IMR-90 (cell line): ENCODE results near the gene RETN. TPM values are rescaled to one million over a fixed set of nuclear protein-coding genes. Genes with fewer than 3 reads are reported as not detected.

Source experiments
- ATAC-seq: fragments of 200-7000 bp; cut with Tn5 transposase; 2 replicates; pipeline ENCODE4 v1.9.1; 2020; ENCODE audit warnings: low read depth, mild to moderate bottlenecking, moderate library complexity
- BruUV-seq: library from RNA; stranded (reverse); fragments of 400-500 nt; replicated peaks from 2 replicates; lab custom pipeline; 2021; lab: Mats Ljungman, UMichigan
- CTCF ChIA-PET: fragments of 300-600 bp; formaldehyde crosslinking; extraction: SDS; loops from one replicate; lab custom pipeline; 2021; ENCODE audit warnings: antibody characterized with exemption; lab: Yijun Ruan, JAX
- POLR2A ChIA-PET: fragments of 300-600 bp; sonication (Branson Sonifier 250); formaldehyde crosslinking; loops from one replicate; lab custom pipeline; 2022; ENCODE audit warnings: antibody characterized with exemption; ENCODE audit not compliant: unreplicated experiment; lab: Charles Lee
- DNase-seq: peaks from one replicate; pipeline ENCODE4 v3.0.0; 2013
- H2AFZ ChIP-seq: replicated peaks from 2 replicates; pipeline ENCODE3; 2013; ENCODE audit warnings: low read length, mild to moderate bottlenecking; ENCODE audit not compliant: poor library complexity
- H2AK5ac ChIP-seq: 2 replicates; pipeline ENCODE4 v1.6.1; 2013; ENCODE audit warnings: low read depth, low read length, inconsistent platforms
- H2AK9ac ChIP-seq: replicated peaks from 2 replicates; pipeline ENCODE3; 2013; ENCODE audit warnings: mild to moderate bottlenecking, low read depth, low read length, moderate library complexity; ENCODE audit not compliant: poor library complexity
- H2BK120ac ChIP-seq: 2 replicates; pipeline ENCODE4 v1.6.1; 2013; ENCODE audit warnings: low read depth, low read length, inconsistent platforms
- H2BK15ac ChIP-seq: 3 replicates; pipeline ENCODE4 v1.6.1; 2013; ENCODE audit warnings: low read depth, low read length, inconsistent platforms
- H2BK20ac ChIP-seq: 2 replicates; pipeline ENCODE4 v1.6.1; 2013; ENCODE audit warnings: low read depth, mild to moderate bottlenecking, inconsistent platforms, low read length, moderate library complexity
- H2BK5ac ChIP-seq: 2 replicates; pipeline ENCODE4 v1.6.1; 2013; ENCODE audit warnings: mild to moderate bottlenecking, low read depth, low read length, inconsistent platforms; ENCODE audit not compliant: poor library complexity, severe bottlenecking
- H3K14ac ChIP-seq: replicated peaks from 2 replicates; pipeline ENCODE4 v1.6.1; 2013; ENCODE audit warnings: low read depth, low read length, inconsistent platforms
- H3K18ac ChIP-seq: 2 replicates; pipeline ENCODE4 v1.6.1; 2013; ENCODE audit warnings: low read depth, low read length, control low read depth
- H3K23ac ChIP-seq: 2 replicates; pipeline ENCODE4 v1.6.1; 2013; ENCODE audit warnings: low read depth, low read length, inconsistent platforms
- H3K27ac ChIP-seq: 2 replicates; pipeline ENCODE4 v1.5.1; 2013; ENCODE audit warnings: mild to moderate bottlenecking, control low read depth, low read length; ENCODE audit not compliant: insufficient read depth
- H3K27me3 ChIP-seq: 2 replicates; pipeline ENCODE4 v1.6.1; 2013; ENCODE audit warnings: low read length; ENCODE audit not compliant: control insufficient read depth, insufficient read depth
- H3K36me3 ChIP-seq: 2 replicates; pipeline ENCODE4 v1.6.1; 2013; ENCODE audit warnings: low read length, mixed read lengths; ENCODE audit not compliant: control insufficient read depth, insufficient read depth
- H3K4ac ChIP-seq: 2 replicates; pipeline ENCODE4 v1.6.1; 2013; ENCODE audit warnings: low read depth, low read length, inconsistent platforms
- H3K4me1 ChIP-seq: 2 replicates; pipeline ENCODE4 v1.6.1; 2013; ENCODE audit warnings: low read length, mixed read lengths; ENCODE audit not compliant: control insufficient read depth, insufficient read depth
- H3K4me2 ChIP-seq: 2 replicates; pipeline ENCODE4 v1.6.1; 2013; ENCODE audit warnings: low read depth, mild to moderate bottlenecking, control low read depth, low read length, moderate library complexity
- H3K4me3 ChIP-seq: 2 replicates; pipeline ENCODE4 v1.5.1; 2013; ENCODE audit warnings: low read depth, mild to moderate bottlenecking, control low read depth, low read length, moderate library complexity; ENCODE audit not compliant: insufficient read depth
- H3K56ac ChIP-seq: 2 replicates; pipeline ENCODE4 v1.6.1; 2013; ENCODE audit warnings: low read length, inconsistent platforms; ENCODE audit not compliant: insufficient read depth; ENCODE audit errors: extremely low read depth
- H3K79me1 ChIP-seq, 2 experiments: 2 replicates each; pipeline ENCODE4 v1.6.1; 2013; ENCODE audit warnings: low read length in 2 of 2, inconsistent platforms in 1 of 2, low read depth in 1 of 2
- H3K9ac ChIP-seq: 2 replicates; pipeline ENCODE4 v1.6.1; 2013; ENCODE audit warnings: low read depth, low read length, control low read depth
- H3K9me1 ChIP-seq: 2 replicates; pipeline ENCODE4 v1.6.1; 2013; ENCODE audit warnings: low read length, inconsistent platforms; ENCODE audit not compliant: insufficient read depth
- H3K9me3 ChIP-seq: 2 replicates; pipeline ENCODE4 v1.6.1; 2013; ENCODE audit warnings: low read length; ENCODE audit not compliant: control insufficient read depth, insufficient read depth
- H4K20me1 ChIP-seq: 2 replicates; pipeline ENCODE4 v1.6.1; 2013; ENCODE audit warnings: low read length, inconsistent platforms; ENCODE audit not compliant: insufficient read depth
- H4K5ac ChIP-seq: 2 replicates; pipeline ENCODE4 v1.6.1; 2013; ENCODE audit warnings: mild to moderate bottlenecking, low read depth, low read length, control low read depth
- H4K8ac ChIP-seq, 2 experiments: 2 replicates each; pipeline ENCODE4 v1.6.1; 2013; ENCODE audit warnings: low read depth in 2 of 2, low read length in 2 of 2, control low read depth in 1 of 2, inconsistent platforms in 1 of 2
- H4K91ac ChIP-seq: 2 replicates; pipeline ENCODE4 v1.6.1; 2013; ENCODE audit warnings: low read depth, low read length, inconsistent platforms; ENCODE audit not compliant: insufficient read depth
- BHLHE40 ChIP-seq: fragments of 150-350 bp; IDR thresholded peaks from 2 replicates; pipeline ENCODE4 v1.6.1; 2016; ENCODE audit warnings: mild to moderate bottlenecking, low read depth, low read length
- CHD1 ChIP-seq: IDR thresholded peaks from 2 replicates; pipeline ENCODE4 v1.6.1; 2012; ENCODE audit warnings: low read depth, low read length, improper control_type of control experiment
- MAFK ChIP-seq: IDR thresholded peaks from 2 replicates; pipeline ENCODE4 v1.6.1; 2012; ENCODE audit warnings: low read depth, low read length, improper control_type of control experiment
- RAD21 ChIP-seq: IDR thresholded peaks from 2 replicates; pipeline ENCODE4 v1.6.1; 2012; ENCODE audit warnings: low read length, improper control_type of control experiment
- WGBS, 2 experiments: methylation state at CpG; one replicate each; pipeline versions ENCODE4 v1.1.5 to v1.1.7; 2013; ENCODE audit warnings: missing lambda C conversion rate in 2 of 2; ENCODE audit not compliant: insufficient read length in 1 of 2; ENCODE audit errors: extremely low coverage in 2 of 2; 5-methylcytosine and 5-hydroxymethylcytosine counted together
- dilution Hi-C: fragments of 300-500 bp; cut with HindIII; formaldehyde crosslinking; loops from one replicate; pipeline ENCODE4 v1.14.3; 2018; ENCODE audit warnings: low sequenced_read_pairs; ENCODE audit not compliant: unreplicated experiment
- in situ Hi-C: fragments of 300-500 bp; cut with MboI; formaldehyde crosslinking; loops from 3 replicates; pipeline ENCODE4 v1.14.3; 2019; ENCODE audit warnings: low sequenced_read_pairs, inconsistent platforms, mixed read lengths
- intact Hi-C: fragments of 100-400 bp; cut with micrococcal nuclease; formaldehyde crosslinking; loops from 2 replicates; pipeline ENCODE4 v1.10.0; 2022
- polyA plus RNA-seq, 3 experiments: library from polyadenylated mRNA; depleted of rRNA; stranded (reverse); fragments of >200 nt; gene quantifications; 2 replicates each; pipeline ENCODE4 v1.2.3, GENCODE V29; 2012; ENCODE audit warnings: low replicate concordance in 1 of 3
- total RNA-seq: library from RNA; depleted of rRNA; stranded (reverse); fragments of >200 nt; gene quantifications from 2 replicates; pipeline ENCODE4 v1.2.3, GENCODE V29; 2012

Gene RETN
- total and polyA plus RNA-seq, 2 of the 4 experiments (the other 2 are of a cell fraction) = not detected

DNA sequence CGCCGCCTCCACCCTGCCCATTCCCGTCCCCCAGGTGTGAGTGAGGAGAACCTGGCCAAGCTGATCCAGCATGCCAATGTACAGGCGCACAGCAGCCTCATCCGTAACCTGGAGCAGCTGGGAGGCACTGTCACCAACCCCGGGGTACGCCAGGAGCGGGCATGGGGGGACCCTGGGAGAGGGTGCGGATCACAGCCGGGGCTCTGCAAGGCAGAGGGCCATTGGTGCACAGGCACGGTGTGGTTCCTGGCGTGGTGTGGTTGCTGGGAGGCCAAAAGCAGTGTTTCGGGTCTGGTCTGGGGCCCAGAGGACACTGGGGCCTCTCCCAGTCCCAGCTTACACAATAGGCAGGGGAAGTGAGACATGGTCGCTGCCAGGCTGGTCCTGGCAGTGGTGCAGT, 23.7 kb upstream of the RETN start:
- Histone ChIP-seq H2BK20ac (no peak overlapping the region), H3K56ac (no peak overlapping the region), H3K9ac (no peak overlapping the region), H3K9me1 (peaks cover 2% of the 10 kb centered on the region; the same call in 1 of the 2 replicates), H3K23ac (no peak overlapping the region), H3K4me3 (no peak overlapping the region), H2AK9ac (no peak overlapping the region), H3K9me3 (no peaks in the 10 kb centered on the region), H3K36me3 (no peaks in the 10 kb centered on the region), H4K91ac (no peak overlapping the region), H3K27ac (no peak overlapping the region), H3K4ac (no peak overlapping the region), H3K27me3 (peaks cover 3% of the 10 kb centered on the region; the same call in 1 of the 2 replicates), H3K18ac (no peak overlapping the region), H2AK5ac (no peak overlapping the region), H2BK15ac (no peak overlapping the region), H4K5ac (no peak overlapping the region), H3K79me1 (no peaks in the 10 kb centered on the region), H3K14ac (no peak overlapping the region), H2AFZ (no peak overlapping the region), H2BK5ac (no peak overlapping the region), H3K4me2 (no peak overlapping the region), H4K20me1 (no peaks in the 10 kb centered on the region), H3K4me1 (no peaks in the 10 kb centered on the region), H4K8ac (no peak overlapping the region), H2BK120ac (no peak overlapping the region)
- DNase-seq = no peak
- POLR2A ChIA-PET = no interaction called here
- ATAC-seq = no peak
- TF ChIP-seq RAD21 (no peak), MAFK (no peak), CHD1 (no peak), BHLHE40 (no peak)
- dilution Hi-C loops (no loop called here), intact Hi-C loops (no loop called here), in situ Hi-C loops (no loop called here)
- CTCF ChIA-PET = no interaction called here
- BruUV-seq = no TSS peak
- WGBS, 2 experiments = 86% methylated on average over 9 of the region's 14 CpGs; no CpG with 5 or more reads in 1 of the 2 experiments
